Mesendoderm (in vitro differentiated cells): ENCODE results near the gene KIF3A.

Experiments used
- DNase-seq: peaks from one replicate; pipeline ENCODE4 v3.0.0; 2013
- H2AK5ac ChIP-seq: 2 replicates; pipeline ENCODE4 v1.6.1; 2013; ENCODE audit warnings: low read length, inconsistent platforms
- H2BK120ac ChIP-seq: 2 replicates; pipeline ENCODE4 v1.6.1; 2013; ENCODE audit warnings: low read depth, mild to moderate bottlenecking, low read length, moderate library complexity, mixed read lengths
- H2BK15ac ChIP-seq: replicated peaks from 2 replicates; pipeline ENCODE4 v1.6.1; 2013; ENCODE audit warnings: low read depth, mild to moderate bottlenecking, moderate library complexity
- H2BK5ac ChIP-seq: 2 replicates; pipeline ENCODE4 v1.6.1; 2013; ENCODE audit warnings: low read length, inconsistent platforms
- H3K18ac ChIP-seq: 2 replicates; pipeline ENCODE4 v1.6.1; 2013; ENCODE audit warnings: mild to moderate bottlenecking, low read length, mixed read lengths
- H3K23ac ChIP-seq: one replicate; pipeline ENCODE4 v1.6.1; 2013; ENCODE audit warnings: low read length
- H3K27ac ChIP-seq: 2 replicates; pipeline ENCODE4 v1.5.1; 2013; ENCODE audit warnings: low read depth, mild to moderate bottlenecking, inconsistent platforms, low read length, moderate library complexity
- H3K27me3 ChIP-seq: 2 replicates; pipeline ENCODE4 v1.6.1; 2013; ENCODE audit warnings: low read length, control low read depth, mild to moderate bottlenecking, inconsistent platforms; ENCODE audit not compliant: insufficient read depth, poor library complexity
- H3K36me3 ChIP-seq: 2 replicates; pipeline ENCODE4 v1.6.1; 2013; ENCODE audit warnings: low read length, inconsistent platforms; ENCODE audit not compliant: control insufficient read depth, insufficient read depth
- H3K4ac ChIP-seq: one replicate; pipeline ENCODE4 v1.6.1; 2013; ENCODE audit warnings: low read depth, mild to moderate bottlenecking, low read length, moderate library complexity
- H3K4me1 ChIP-seq: 2 replicates; pipeline ENCODE4 v1.6.1; 2013; ENCODE audit warnings: low read depth, low read length, inconsistent platforms; ENCODE audit not compliant: control insufficient read depth
- H3K4me2 ChIP-seq: 2 replicates; pipeline ENCODE4 v1.6.1; 2013; ENCODE audit warnings: low read length
- H3K4me3 ChIP-seq: 2 replicates; pipeline ENCODE4 v1.5.1; 2013; ENCODE audit warnings: mild to moderate bottlenecking, low read length
- H3K56ac ChIP-seq: one replicate; pipeline ENCODE4 v1.6.1; 2013; ENCODE audit warnings: low read length
- H3K79me1 ChIP-seq: 2 replicates; pipeline ENCODE4 v1.6.1; 2013; ENCODE audit warnings: low read length, inconsistent platforms
- H3K79me2 ChIP-seq: 2 replicates; pipeline ENCODE4 v1.6.1; 2013; ENCODE audit warnings: mild to moderate bottlenecking, low read length; ENCODE audit not compliant: control insufficient read depth, insufficient read depth
- H3K9ac ChIP-seq: 2 replicates; pipeline ENCODE4 v1.6.1; 2013; ENCODE audit warnings: low read length, inconsistent platforms
- H4K5ac ChIP-seq: one replicate; pipeline ENCODE4 v1.6.1; 2013; ENCODE audit warnings: low read length
- H4K8ac ChIP-seq: one replicate; pipeline ENCODE4 v1.6.1; 2013; ENCODE audit warnings: low read depth, mild to moderate bottlenecking, control low read depth, low read length, moderate library complexity
- WGBS: extraction: QIAGEN DNeasy Blood & Tissue Kit; methylation state at CpG from one replicate; pipeline ENCODE4 v1.1.7; 2013; ENCODE audit warnings: low lambda C conversion rate, missing lambda C conversion rate; ENCODE audit not compliant: insufficient coverage; ENCODE audit errors: extremely low coverage; 5-methylcytosine and 5-hydroxymethylcytosine counted together

Gene KIF3A

GRCh38 chr5:132651838-132652469 is 85.4 kb downstream of the KIF3A start:
- H3K4me3 ChIP-seq, result no peak overlapping the region
- no CpG with 5 or more reads among the region's 4 CpGs for WGBS
- DNase-seq, result no peak

GRCh38 chr5:132648355-132648754 is 89.0 kb downstream of the KIF3A start:
- no peak for DNase-seq
- Histone ChIP-seq H4K8ac (no peak overlapping the region), H3K79me2 (no peaks in the 10 kb centered on the region), H3K4ac (no peak overlapping the region), H3K9ac (no peak overlapping the region), H3K27me3 (no peaks in the 10 kb centered on the region), H3K23ac (no peak overlapping the region), H3K4me1 (no peaks in the 10 kb centered on the region), H4K5ac (no peak overlapping the region), H2BK120ac (no peak overlapping the region), H3K56ac (no peak overlapping the region), H3K27ac (no peak overlapping the region), H3K79me1 (no peaks in the 10 kb centered on the region), H2BK15ac (no peak overlapping the region), H3K18ac (no peak overlapping the region), H3K36me3 (no peaks in the 10 kb centered on the region), H2BK5ac (no peak overlapping the region), H3K4me2 (no peak overlapping the region), H3K4me3 (no peak overlapping the region), H2AK5ac (no peak overlapping the region)
- no CpG with 5 or more reads among the region's 1 CpG for WGBS

More at GRCh38 chr5:132651838-132652469, 85.4 kb downstream of the KIF3A start:
- Histone ChIP-seq H3K27ac (no peak overlapping the region), H3K79me1 (no peaks in the 10 kb centered on the region), H3K36me3 (no peaks in the 10 kb centered on the region), H3K23ac (no peak overlapping the region), H3K4ac (no peak overlapping the region), H3K18ac (no peak overlapping the region), H2AK5ac (no peak overlapping the region), H3K4me2 (no peak overlapping the region), H2BK15ac (no peak overlapping the region), H3K9ac (no peak overlapping the region), H3K4me1 (no peaks in the 10 kb centered on the region), H4K5ac (no peak overlapping the region), H3K27me3 (peaks cover 6% of the 10 kb centered on the region), H3K56ac (no peak overlapping the region), H2BK120ac (no peak overlapping the region), H4K8ac (no peak overlapping the region), H3K79me2 (no peaks in the 10 kb centered on the region), H2BK5ac (no peak overlapping the region)

- H3K27ac ChIP-seq, result no peak overlapping the region
- no peak overlapping the region for H2BK120ac ChIP-seq
- H2BK5ac ChIP-seq, result no peak overlapping the region
- H3K27me3 ChIP-seq, result no peaks in the 10 kb centered on the region
- no peak overlapping the region for H4K8ac ChIP-seq
- no peak overlapping the region for H3K4ac ChIP-seq
- no peak for DNase-seq
- H3K79me2 ChIP-seq, result no peaks in the 10 kb centered on the region
- no peaks in the 10 kb centered on the region for H3K4me1 ChIP-seq
- H3K18ac ChIP-seq, result no peak overlapping the region
- no peak overlapping the region for H4K5ac ChIP-seq
- no peak overlapping the region for H3K4me2 ChIP-seq
- H3K9ac ChIP-seq, result no peak overlapping the region
- H3K36me3 ChIP-seq, result no peaks in the 10 kb centered on the region
- H2AK5ac ChIP-seq, result no peak overlapping the region
- no peak overlapping the region for H3K56ac ChIP-seq
- no peaks in the 10 kb centered on the region for H3K79me1 ChIP-seq
- no peak overlapping the region for H2BK15ac ChIP-seq
- H3K4me3 ChIP-seq, result no peak overlapping the region
- WGBS, result no CpG with 5 or more reads among the region's 2 CpGs
- no peak overlapping the region for H3K23ac ChIP-seq
Measured at GRCh38 chr5:132647473-132647872, 89.9 kb downstream of the KIF3A start.

- no peak for DNase-seq
- no CpG with 5 or more reads among the region's 11 CpGs for whole genome bisulfite sequencing
Measured at GRCh38 chr5:132646583-132647266, 90.6 kb downstream of the KIF3A start.

GRCh38 chr5:132644177-132644576 is 93.2 kb downstream of the KIF3A start:
- Histone ChIP-seq H4K5ac (no peak overlapping the region), H3K27ac (no peak overlapping the region), H3K4me2 (no peak overlapping the region), H4K8ac (no peak overlapping the region), H3K9ac (no peak overlapping the region), H3K23ac (no peak overlapping the region), H2BK15ac (no peak overlapping the region), H2AK5ac (no peak overlapping the region), H3K79me2 (no peaks in the 10 kb centered on the region), H3K56ac (no peak overlapping the region), H3K36me3 (no peaks in the 10 kb centered on the region), H2BK120ac (no peak overlapping the region), H2BK5ac (no peak overlapping the region), H3K79me1 (no peaks in the 10 kb centered on the region), H3K4me1 (no peaks in the 10 kb centered on the region), H3K4me3 (no peak overlapping the region), H3K27me3 (no peaks in the 10 kb centered on the region), H3K4ac (no peak overlapping the region), H3K18ac (no peak overlapping the region)
- DNase-seq, result no peak

More at GRCh38 chr5:132646583-132647266, 90.6 kb downstream of the KIF3A start:
- Histone ChIP-seq H3K18ac (no peak overlapping the region), H3K9ac (no peak overlapping the region), H3K79me2 (no peaks in the 10 kb centered on the region), H2BK120ac (no peak overlapping the region), H2BK5ac (no peak overlapping the region), H2AK5ac (no peak overlapping the region), H4K5ac (no peak overlapping the region), H3K56ac (no peak overlapping the region), H3K27me3 (no peaks in the 10 kb centered on the region), H3K27ac (no peak overlapping the region), H3K36me3 (no peaks in the 10 kb centered on the region), H3K4me2 (no peak overlapping the region), H3K23ac (no peak overlapping the region), H2BK15ac (no peak overlapping the region), H3K4ac (no peak overlapping the region), H4K8ac (no peak overlapping the region), H3K4me3 (no peak overlapping the region), H3K79me1 (no peaks in the 10 kb centered on the region), H3K4me1 (no peaks in the 10 kb centered on the region)
